ENCODE results near the gene LARP7. TPM values are rescaled to one million over a fixed set of nuclear protein-coding genes. Genes with fewer than 3 reads are reported as not detected.
"Not testable (repeated sequence)": the region's sequence is repeated elsewhere in the genome, so short reads cannot be mapped to it uniquely, and the experiment has no call there.

The LARP7 gene
- total RNA-seq, 5 donors from 2014 or later (not counting 1 experiment from before 2014, with no cell fraction given) = 30.6 to 50.1 (median 37.4) TPM

DNA sequence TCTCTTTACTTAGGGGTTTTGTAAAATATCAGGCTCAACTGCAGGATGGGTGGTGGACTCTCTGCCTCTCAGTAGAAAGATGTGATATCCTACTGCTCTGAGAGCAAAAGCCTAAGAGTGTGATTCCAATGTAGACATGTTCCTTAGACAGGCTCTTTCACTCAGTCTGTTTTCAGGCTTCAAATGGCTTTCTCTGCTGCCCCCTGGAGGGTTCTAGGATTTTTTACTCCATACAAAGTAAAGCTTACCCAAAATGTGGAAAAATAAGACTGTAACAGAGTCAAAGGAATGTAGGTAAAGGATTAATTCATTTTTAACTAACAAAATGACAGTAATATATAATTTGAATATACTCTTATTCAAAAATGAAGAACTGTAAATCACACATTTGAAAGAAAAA lies 32.4 kb upstream of the LARP7 start:
- no peaks in the 10 kb centered on the region for H3K9me3 Mint-ChIP-seq
- H3K4me3 Mint-ChIP-seq = no peak overlapping the region
- H3K27ac Mint-ChIP-seq = no peak overlapping the region
- no peaks in the 10 kb centered on the region for H3K9me3 ChIP-seq
- H3K36me3 ChIP-seq (ENCODE audit: control insufficient read depth in 2 of 2, extremely low read depth in 1 of 2, insufficient read depth in 1 of 2, low read length in 1 of 2) = no peaks in the 10 kb centered on the region
- peak in 25 of 35 experiments; percentile 1 to 62 (median 27) for DNase-seq
- peaks cover 5% of the 10 kb centered on the region for H3K36me3 Mint-ChIP-seq
- no peak overlapping the region for H3K4me3 ChIP-seq (ENCODE audit: control insufficient read depth in 1 of 2, extremely low read depth in 1 of 2, low read length in 1 of 2)
- no peaks in the 10 kb centered on the region for H3K4me1 Mint-ChIP-seq
- H3K4me1 ChIP-seq (ENCODE audit: control insufficient read depth in 1 of 2, extremely low read depth in 1 of 2, insufficient read depth in 2 of 2, low read length in 2 of 2) = no peaks in the 10 kb centered on the region
- peak in 3 of 4 experiments; percentile 58 to 62 (median 59) for ATAC-seq (replicated peaks in 1 of 4)
- H3K27me3 ChIP-seq (replicated peaks in 1 of 2; ENCODE audit: control insufficient read depth in 2 of 2, extremely low read depth in 1 of 2, insufficient read depth in 2 of 2, low read length in 1 of 2) = no peaks in the 10 kb centered on the region
- ChIA-PET CTCF (interaction anchor here (0.5 to 2.4 kb wide), 10 partner anchors 16 to 506 kb away, joined by 3 to 16 read pairs (median 4); no protein-coding TSS in a partner anchor), POLR2A (no interaction called here)
- H3K27ac ChIP-seq (ENCODE audit: low read length) = no peak overlapping the region
- no peaks in the 10 kb centered on the region for H3K27me3 Mint-ChIP-seq

DNA sequence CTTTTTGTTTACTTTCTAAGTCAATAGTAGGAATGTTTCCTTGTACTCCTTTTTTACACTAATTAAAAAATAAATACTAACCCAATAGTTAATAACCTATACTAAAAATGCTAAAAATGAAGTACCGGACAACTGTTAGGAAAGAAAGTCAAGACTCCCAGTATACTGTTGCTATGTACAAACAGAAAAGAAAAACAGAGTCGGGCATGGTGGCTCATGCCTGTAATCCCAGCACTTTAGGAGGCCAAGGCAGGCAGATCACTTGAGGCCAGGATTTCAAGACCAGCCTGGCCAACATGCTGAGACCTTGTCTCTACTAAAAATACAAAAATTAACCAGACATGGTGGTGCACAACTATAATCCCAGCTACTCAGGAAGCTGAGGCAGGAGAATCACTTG lies 24.1 kb upstream of the LARP7 start:
- H3K36me3 Mint-ChIP-seq; H3K27me3 Mint-ChIP-seq; H3K27ac ChIP-seq (ENCODE audit: low read length); ATAC-seq (replicated peaks in 1 of 4); H3K4me1 Mint-ChIP-seq; H3K9me3 ChIP-seq; H3K4me3 Mint-ChIP-seq; DNase-seq; H3K4me1 ChIP-seq (ENCODE audit: control insufficient read depth in 1 of 2, extremely low read depth in 1 of 2, insufficient read depth in 2 of 2, low read length in 2 of 2); H3K4me3 ChIP-seq (ENCODE audit: control insufficient read depth in 1 of 2, extremely low read depth in 1 of 2, low read length in 1 of 2); H3K27me3 ChIP-seq (replicated peaks in 1 of 2; ENCODE audit: control insufficient read depth in 2 of 2, extremely low read depth in 1 of 2, insufficient read depth in 2 of 2, low read length in 1 of 2); H3K36me3 ChIP-seq (ENCODE audit: control insufficient read depth in 2 of 2, extremely low read depth in 1 of 2, insufficient read depth in 1 of 2, low read length in 1 of 2); H3K9me3 Mint-ChIP-seq; H3K27ac Mint-ChIP-seq; CTCF ChIA-PET: not testable (repeated sequence)
- 100% methylated on average over 1 of the region's 2 CpGs for WGBS (ENCODE audit: insufficient coverage)
- POLR2A ChIA-PET = interaction anchor here in 1 of 2 donors (0.7 kb wide), 1 partner anchor 42 kb away, joined by 3 read pairs; no protein-coding TSS in a partner anchor

DNA sequence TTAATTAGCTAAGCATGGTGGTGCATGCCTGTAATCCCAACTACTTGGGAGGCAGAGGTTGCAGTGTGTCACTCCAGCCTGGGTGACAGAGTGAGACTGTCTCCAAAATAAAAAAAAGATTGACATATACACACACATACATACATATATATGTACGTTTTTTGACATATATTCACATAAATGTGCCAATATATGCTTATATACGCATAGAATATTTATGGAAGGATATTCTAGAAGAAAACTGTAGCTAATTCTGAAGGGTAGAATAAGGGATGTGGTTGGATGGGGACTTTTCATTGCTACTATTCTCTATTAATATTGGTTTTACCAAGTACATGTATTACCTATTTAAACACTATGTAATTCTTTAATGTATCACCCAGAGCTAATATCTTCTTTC lies 20.0 kb upstream of the LARP7 start:
- no peaks in the 10 kb centered on the region for H3K4me1 Mint-ChIP-seq
- no CpG with 5 or more reads among the region's 2 CpGs for WGBS (ENCODE audit: insufficient coverage)
- no peaks in the 10 kb centered on the region for H3K9me3 Mint-ChIP-seq
- H3K9me3 ChIP-seq = no peaks in the 10 kb centered on the region
- H3K36me3 ChIP-seq (ENCODE audit: control insufficient read depth in 2 of 2, extremely low read depth in 1 of 2, insufficient read depth in 1 of 2, low read length in 1 of 2) = no peaks in the 10 kb centered on the region
- ATAC-seq (replicated peaks in 1 of 4) (no peak), DNase-seq (no peak)
- no peak overlapping the region for H3K27ac Mint-ChIP-seq
- H3K27me3 ChIP-seq (replicated peaks in 1 of 2; ENCODE audit: control insufficient read depth in 2 of 2, extremely low read depth in 1 of 2, insufficient read depth in 2 of 2, low read length in 1 of 2) = no peaks in the 10 kb centered on the region
- H3K27me3 Mint-ChIP-seq = no peaks in the 10 kb centered on the region
- H3K4me3 Mint-ChIP-seq = no peak overlapping the region
- H3K36me3 Mint-ChIP-seq = peaks cover 5% of the 10 kb centered on the region
- H3K27ac ChIP-seq (ENCODE audit: low read length) = no peak overlapping the region
- no peak overlapping the region for H3K4me3 ChIP-seq (ENCODE audit: control insufficient read depth in 1 of 2, extremely low read depth in 1 of 2, low read length in 1 of 2)
- ChIA-PET POLR2A (no interaction called here), CTCF (interaction anchor here (0.5 to 0.9 kb wide), 2 partner anchors 9 to 476 kb away, joined by 3 read pairs; no protein-coding TSS in a partner anchor)
- no peaks in the 10 kb centered on the region for H3K4me1 ChIP-seq (ENCODE audit: control insufficient read depth in 1 of 2, extremely low read depth in 1 of 2, insufficient read depth in 2 of 2, low read length in 2 of 2)

DNA sequence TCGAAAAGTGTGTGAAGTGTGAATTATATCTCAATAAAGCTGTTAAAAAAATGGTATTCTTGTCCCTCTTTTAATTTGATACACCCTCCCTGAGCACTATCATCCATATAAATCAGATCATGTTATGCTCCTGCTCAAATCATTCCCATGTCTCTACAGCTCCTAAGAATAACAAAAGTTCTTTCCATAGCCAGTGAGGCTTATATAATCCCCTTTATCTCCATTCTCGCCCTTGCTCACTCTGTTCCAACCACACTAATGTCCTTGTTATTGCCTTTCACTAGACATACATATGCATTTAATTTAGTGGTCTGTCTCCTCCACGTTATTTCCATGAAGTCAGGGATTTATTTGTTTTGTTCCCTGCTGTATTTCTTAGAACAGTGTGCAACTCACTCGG lies 10.7 kb upstream of the LARP7 start:
- H3K36me3 Mint-ChIP-seq = peaks cover 20% of the 10 kb centered on the region
- ChIA-PET POLR2A (no interaction called here), CTCF (interaction anchor here in 1 of 2 donors (0.9 kb wide), 1 partner anchor 25 kb away, joined by 3 read pairs; no protein-coding TSS in a partner anchor)
- WGBS (ENCODE audit: insufficient coverage) = 88% methylated on average over 1 of the region's 4 CpGs
- peaks cover 0 to 4% of the 10 kb centered on the region in 2 donors for H3K36me3 ChIP-seq (ENCODE audit: control insufficient read depth in 2 of 2, extremely low read depth in 1 of 2, insufficient read depth in 1 of 2, low read length in 1 of 2)
- H3K4me1 Mint-ChIP-seq = no peaks in the 10 kb centered on the region
- H3K27ac ChIP-seq (ENCODE audit: low read length) = no peak overlapping the region
- no peaks in the 10 kb centered on the region for H3K9me3 Mint-ChIP-seq
- H3K27me3 ChIP-seq (replicated peaks in 1 of 2; ENCODE audit: control insufficient read depth in 2 of 2, extremely low read depth in 1 of 2, insufficient read depth in 2 of 2, low read length in 1 of 2) = no peaks in the 10 kb centered on the region
- H3K4me1 ChIP-seq (ENCODE audit: control insufficient read depth in 1 of 2, extremely low read depth in 1 of 2, insufficient read depth in 2 of 2, low read length in 2 of 2) = no peaks in the 10 kb centered on the region
- no peak overlapping the region for H3K4me3 Mint-ChIP-seq
- no peak for ATAC-seq (replicated peaks in 1 of 4)
- no peak for DNase-seq
- no peak overlapping the region for H3K27ac Mint-ChIP-seq
- no peak overlapping the region for H3K4me3 ChIP-seq (ENCODE audit: control insufficient read depth in 1 of 2, extremely low read depth in 1 of 2, low read length in 1 of 2)
- no peaks in the 10 kb centered on the region for H3K27me3 Mint-ChIP-seq
- H3K9me3 ChIP-seq = no peaks in the 10 kb centered on the region

DNA sequence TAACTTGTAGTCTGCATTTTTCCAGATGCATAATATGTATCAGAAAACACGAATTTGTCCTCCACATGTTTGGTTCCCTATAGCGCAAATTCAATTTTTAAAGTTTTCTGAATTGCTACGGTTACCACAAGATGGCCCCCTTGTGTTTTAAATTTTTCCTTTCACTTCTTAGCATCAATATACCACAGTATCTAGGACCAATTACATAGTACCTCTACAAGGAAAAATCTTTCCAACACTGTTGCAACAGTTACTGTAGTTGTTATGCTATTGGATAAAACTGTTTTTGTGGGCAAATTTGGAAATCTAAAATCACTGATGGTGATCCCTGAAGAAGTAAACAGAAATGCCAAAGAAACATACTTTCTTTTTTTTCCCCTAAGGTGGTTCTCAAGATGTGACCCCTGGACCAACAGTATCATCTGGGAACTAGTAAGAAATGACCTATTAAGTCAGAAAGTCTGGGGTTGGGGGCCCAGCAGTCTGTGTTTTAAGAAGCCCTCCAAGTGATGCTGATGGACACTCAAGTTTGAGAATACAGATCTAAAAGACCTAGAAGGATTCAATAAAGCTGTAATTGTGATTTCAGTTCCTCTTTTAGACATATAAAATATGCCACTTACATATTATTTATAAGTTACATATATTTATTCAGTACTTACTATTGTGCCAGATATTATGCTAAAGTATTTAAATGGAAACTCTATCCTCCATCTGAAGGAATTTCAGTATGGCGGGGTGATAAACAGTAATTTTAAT lies 3.3 kb upstream of the LARP7 start:
- no peaks in the 10 kb centered on the region for H3K27me3 ChIP-seq (replicated peaks in 1 of 2; ENCODE audit: control insufficient read depth in 2 of 2, extremely low read depth in 1 of 2, insufficient read depth in 2 of 2, low read length in 1 of 2)
- no peaks in the 10 kb centered on the region for H3K9me3 ChIP-seq
- POLR2A ChIA-PET = no interaction called here
- ATAC-seq (replicated peaks in 1 of 4) (no peak), DNase-seq (peak in 1 of 35 experiments; percentile 55)
- peaks cover 0 to 4% (median 0%) of the 10 kb centered on the region in 3 donors for H3K4me1 Mint-ChIP-seq
- no peak overlapping the region for H3K27ac ChIP-seq (ENCODE audit: low read length)
- WGBS (ENCODE audit: insufficient coverage) = no CpG with 5 or more reads among the region's 4 CpGs
- peaks cover 0 to 4% of the 10 kb centered on the region in 2 donors for H3K36me3 ChIP-seq (ENCODE audit: control insufficient read depth in 2 of 2, extremely low read depth in 1 of 2, insufficient read depth in 1 of 2, low read length in 1 of 2)
- no peak overlapping the region for H3K4me3 Mint-ChIP-seq
- H3K27ac Mint-ChIP-seq = no peak overlapping the region
- H3K9me3 Mint-ChIP-seq = no peaks in the 10 kb centered on the region
- H3K27me3 Mint-ChIP-seq = no peaks in the 10 kb centered on the region
- H3K36me3 Mint-ChIP-seq = no peaks in the 10 kb centered on the region
- CTCF ChIA-PET = interaction anchor here (0.6 to 1.0 kb wide), 3 partner anchors 129 to 336 kb away, joined by 3 to 5 read pairs (median 4); partner anchors contain the start of gene ALPK1 (in 1 of the 2)
- H3K4me1 ChIP-seq (ENCODE audit: control insufficient read depth in 1 of 2, extremely low read depth in 1 of 2, insufficient read depth in 2 of 2, low read length in 2 of 2) = peaks cover 9 to 15% of the 10 kb centered on the region in 2 experiments
- no peak overlapping the region for H3K4me3 ChIP-seq (ENCODE audit: control insufficient read depth in 1 of 2, extremely low read depth in 1 of 2, low read length in 1 of 2)

DNA sequence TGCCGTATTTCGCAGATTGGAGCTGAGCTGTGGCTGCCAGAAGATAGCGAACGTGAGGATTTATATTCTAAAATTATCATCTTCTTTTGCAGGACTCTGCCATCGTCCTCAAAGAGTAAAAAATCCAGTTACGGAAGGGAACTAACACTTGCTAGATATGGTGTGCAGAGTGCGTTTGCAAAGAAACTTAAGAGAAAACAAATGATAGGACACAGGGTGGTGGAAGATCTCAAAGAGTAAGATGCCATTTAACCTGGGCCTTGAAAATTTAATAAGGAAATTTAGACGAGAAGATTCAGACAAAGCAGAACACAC lies 566 bp downstream of the LARP7 start:
- H3K4me1 Mint-ChIP-seq = peaks cover 19 to 26% (median 21%) of the 10 kb centered on the region in 3 donors
- ChIA-PET POLR2A (no interaction called here), CTCF (interaction anchor here in 1 of 2 donors (1.0 kb wide), 1 partner anchor 20 kb away, joined by 4 read pairs; no protein-coding TSS in a partner anchor)
- no peaks in the 10 kb centered on the region for H3K9me3 ChIP-seq
- peaks cover 11 to 16% of the 10 kb centered on the region in 2 experiments for H3K4me1 ChIP-seq (ENCODE audit: control insufficient read depth in 1 of 2, extremely low read depth in 1 of 2, insufficient read depth in 2 of 2, low read length in 2 of 2)
- H3K36me3 ChIP-seq (ENCODE audit: control insufficient read depth in 2 of 2, extremely low read depth in 1 of 2, insufficient read depth in 1 of 2, low read length in 1 of 2) = no peaks in the 10 kb centered on the region
- peak in 1 of 4 experiments; percentile 11 for ATAC-seq (replicated peaks in 1 of 4)
- H3K9me3 Mint-ChIP-seq = no peaks in the 10 kb centered on the region
- no peaks in the 10 kb centered on the region for H3K27me3 Mint-ChIP-seq
- WGBS (ENCODE audit: insufficient coverage) = 0% methylated on average over 2 of the region's 8 CpGs
- peak in 1 of 35 experiments; percentile 1 for DNase-seq
- no peak overlapping the region for H3K4me3 Mint-ChIP-seq
- peak overlapping the region; percentile 99 for H3K27ac ChIP-seq (ENCODE audit: low read length)
- H3K4me3 ChIP-seq (ENCODE audit: control insufficient read depth in 1 of 2, extremely low read depth in 1 of 2, low read length in 1 of 2) = peak overlapping the region; percentile 74 to 80
- no peak overlapping the region for H3K27ac Mint-ChIP-seq
- H3K27me3 ChIP-seq (replicated peaks in 1 of 2; ENCODE audit: control insufficient read depth in 2 of 2, extremely low read depth in 1 of 2, insufficient read depth in 2 of 2, low read length in 1 of 2) = no peaks in the 10 kb centered on the region
- peaks cover 13% of the 10 kb centered on the region for H3K36me3 Mint-ChIP-seq
